Measurements from ENCODE around the gene TBC1D8. TPM values are rescaled to one million over a fixed set of nuclear protein-coding genes. Genes with fewer than 3 reads are reported as not detected.

TBC1D8 gene
- total and polyA plus RNA-seq, 2 of the 13 experiments (the other 11 are each of a cell fraction or from before 2014, with no cell fraction given): 45.1 to 95.4 TPM

DNA sequence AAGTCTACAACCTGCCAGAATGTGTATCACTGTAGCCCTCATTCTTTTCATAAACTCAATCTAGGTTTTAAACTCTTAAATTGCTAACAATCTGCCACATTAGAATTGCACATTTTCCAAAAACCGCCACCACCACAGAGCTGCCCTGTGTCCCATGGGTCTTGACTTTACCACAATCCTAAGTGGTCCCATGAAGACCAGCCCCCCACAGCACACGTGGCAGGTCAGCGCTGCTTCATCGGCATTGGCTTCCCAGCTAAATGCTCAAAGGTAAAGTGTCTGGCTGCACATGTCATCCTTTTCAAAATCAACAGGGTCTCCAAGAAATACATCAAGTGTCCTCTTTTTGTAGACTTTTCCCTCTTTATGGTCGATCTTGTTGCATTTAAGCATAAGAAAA, 2.4 kb downstream of the TBC1D8 start (continued):
- TF ChIP-seq KDM6A (CRISPR knock-in tag; IDR thresholded peaks at IDR 0.05; ENCODE audit: low read depth) (no peak), HMG20B (CRISPR knock-in tag; conservative IDR thresholded peaks at IDR 0.05) (no peak), CEBPB (IDR thresholded peaks at IDR 0.05; ENCODE audit: borderline replicate concordance, low read depth, low read length) (no peak), ZBTB7A (CRISPR knock-in tag; IDR thresholded peaks at IDR 0.05) (no peak), NFIC (IDR thresholded peaks at IDR 0.05; ENCODE audit: low read length) (no peak), ATF7 (IDR thresholded peaks at IDR 0.05) (no peak), ATF7 (CRISPR knock-in tag; IDR thresholded peaks at IDR 0.05) (no peak), ZNF12 (CRISPR knock-in tag; IDR thresholded peaks at IDR 0.05) (no peak), ZNF101 (CRISPR knock-in tag; IDR thresholded peaks at IDR 0.05; ENCODE audit: borderline replicate concordance, low read depth) (no peak), ZNF446 (CRISPR knock-in tag; IDR thresholded peaks at IDR 0.05) (no peak), SIN3A (IDR thresholded peaks at IDR 0.05; ENCODE audit: borderline replicate concordance, low read depth, low read length) (peak; percentile 53; the same call in 1 of the 2 replicates), CREM (IDR thresholded peaks at IDR 0.05) (peak; percentile 0; the same call in 1 of the 2 replicates), CREM (CRISPR knock-in tag; IDR thresholded peaks at IDR 0.05) (no peak), REXO4 (CRISPR knock-in tag; IDR thresholded peaks at IDR 0.05; ENCODE audit: borderline replicate concordance) (no peak), NFRKB (IDR thresholded peaks at IDR 0.05) (no peak), TGIF2 (CRISPR knock-in tag; IDR thresholded peaks at IDR 0.05) (no peak), TP53 (CRISPR knock-in tag; conservative IDR thresholded peaks at IDR 0.05) (no peak), RBM39 (IDR thresholded peaks at IDR 0.05; ENCODE audit: low read depth, low read length, poor library complexity, severe bottlenecking) (no peak), ZNF567 (CRISPR knock-in tag; IDR thresholded peaks at IDR 0.05; ENCODE audit: borderline replicate concordance) (no peak)
- TF ChIP-seq, protein P1, sequence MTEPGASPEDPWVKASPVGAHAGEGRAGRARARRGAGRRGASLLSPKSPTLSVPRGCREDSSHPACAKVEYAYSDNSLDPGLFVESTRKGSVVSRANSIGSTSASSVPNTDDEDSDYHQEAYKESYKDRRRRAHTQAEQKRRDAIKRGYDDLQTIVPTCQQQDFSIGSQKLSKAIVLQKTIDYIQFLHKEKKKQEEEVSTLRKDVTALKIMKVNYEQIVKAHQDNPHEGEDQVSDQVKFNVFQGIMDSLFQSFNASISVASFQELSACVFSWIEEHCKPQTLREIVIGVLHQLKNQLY (CRISPR knock-in tag; IDR thresholded peaks at IDR 0.05): no peak
- TF ChIP-seq, protein P2, sequence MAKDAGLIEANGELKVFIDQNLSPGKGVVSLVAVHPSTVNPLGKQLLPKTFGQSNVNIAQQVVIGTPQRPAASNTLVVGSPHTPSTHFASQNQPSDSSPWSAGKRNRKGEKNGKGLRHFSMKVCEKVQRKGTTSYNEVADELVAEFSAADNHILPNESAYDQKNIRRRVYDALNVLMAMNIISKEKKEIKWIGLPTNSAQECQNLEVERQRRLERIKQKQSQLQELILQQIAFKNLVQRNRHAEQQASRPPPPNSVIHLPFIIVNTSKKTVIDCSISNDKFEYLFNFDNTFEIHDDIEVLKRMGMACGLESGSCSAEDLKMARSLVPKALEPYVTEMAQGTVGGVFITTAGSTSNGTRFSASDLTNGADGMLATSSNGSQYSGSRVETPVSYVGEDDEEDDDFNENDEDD (CRISPR knock-in tag; IDR thresholded peaks at IDR 0.05; ENCODE audit: borderline replicate concordance): no peak
- TF ChIP-seq, protein P3, sequence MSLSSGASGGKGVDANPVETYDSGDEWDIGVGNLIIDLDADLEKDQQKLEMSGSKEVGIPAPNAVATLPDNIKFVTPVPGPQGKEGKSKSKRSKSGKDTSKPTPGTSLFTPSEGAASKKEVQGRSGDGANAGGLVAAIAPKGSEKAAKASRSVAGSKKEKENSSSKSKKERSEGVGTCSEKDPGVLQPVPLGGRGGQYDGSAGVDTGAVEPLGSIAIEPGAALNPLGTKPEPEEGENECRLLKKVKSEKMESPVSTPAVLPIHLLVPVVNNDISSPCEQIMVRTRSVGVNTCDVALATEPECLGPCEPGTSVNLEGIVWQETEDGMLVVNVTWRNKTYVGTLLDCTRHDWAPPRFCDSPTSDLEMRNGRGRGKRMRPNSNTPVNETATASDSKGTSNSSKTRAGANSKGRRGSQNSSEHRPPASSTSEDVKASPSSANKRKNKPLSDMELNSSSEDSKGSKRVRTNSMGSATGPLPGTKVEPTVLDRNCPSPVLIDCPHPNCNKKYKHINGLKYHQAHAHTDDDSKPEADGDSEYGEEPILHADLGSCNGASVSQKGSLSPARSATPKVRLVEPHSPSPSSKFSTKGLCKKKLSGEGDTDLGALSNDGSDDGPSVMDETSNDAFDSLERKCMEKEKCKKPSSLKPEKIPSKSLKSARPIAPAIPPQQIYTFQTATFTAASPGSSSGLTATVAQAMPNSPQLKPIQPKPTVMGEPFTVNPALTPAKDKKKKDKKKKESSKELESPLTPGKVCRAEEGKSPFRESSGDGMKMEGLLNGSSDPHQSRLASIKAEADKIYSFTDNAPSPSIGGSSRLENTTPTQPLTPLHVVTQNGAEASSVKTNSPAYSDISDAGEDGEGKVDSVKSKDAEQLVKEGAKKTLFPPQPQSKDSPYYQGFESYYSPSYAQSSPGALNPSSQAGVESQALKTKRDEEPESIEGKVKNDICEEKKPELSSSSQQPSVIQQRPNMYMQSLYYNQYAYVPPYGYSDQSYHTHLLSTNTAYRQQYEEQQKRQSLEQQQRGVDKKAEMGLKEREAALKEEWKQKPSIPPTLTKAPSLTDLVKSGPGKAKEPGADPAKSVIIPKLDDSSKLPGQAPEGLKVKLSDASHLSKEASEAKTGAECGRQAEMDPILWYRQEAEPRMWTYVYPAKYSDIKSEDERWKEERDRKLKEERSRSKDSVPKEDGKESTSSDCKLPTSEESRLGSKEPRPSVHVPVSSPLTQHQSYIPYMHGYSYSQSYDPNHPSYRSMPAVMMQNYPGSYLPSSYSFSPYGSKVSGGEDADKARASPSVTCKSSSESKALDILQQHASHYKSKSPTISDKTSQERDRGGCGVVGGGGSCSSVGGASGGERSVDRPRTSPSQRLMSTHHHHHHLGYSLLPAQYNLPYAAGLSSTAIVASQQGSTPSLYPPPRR (CRISPR knock-in tag; IDR thresholded peaks at IDR 0.05; ENCODE audit: borderline replicate concordance): 0 out of 2 replicates have a peak, but pooled peaks have one; percentile 18
- TF ChIP-seq, protein P4, sequence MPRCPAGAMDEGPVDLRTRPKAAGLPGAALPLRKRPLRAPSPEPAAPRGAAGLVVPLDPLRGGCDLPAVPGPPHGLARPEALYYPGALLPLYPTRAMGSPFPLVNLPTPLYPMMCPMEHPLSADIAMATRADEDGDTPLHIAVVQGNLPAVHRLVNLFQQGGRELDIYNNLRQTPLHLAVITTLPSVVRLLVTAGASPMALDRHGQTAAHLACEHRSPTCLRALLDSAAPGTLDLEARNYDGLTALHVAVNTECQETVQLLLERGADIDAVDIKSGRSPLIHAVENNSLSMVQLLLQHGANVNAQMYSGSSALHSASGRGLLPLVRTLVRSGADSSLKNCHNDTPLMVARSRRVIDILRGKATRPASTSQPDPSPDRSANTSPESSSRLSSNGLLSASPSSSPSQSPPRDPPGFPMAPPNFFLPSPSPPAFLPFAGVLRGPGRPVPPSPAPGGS (CRISPR knock-in tag; IDR thresholded peaks at IDR 0.05): no peak
- TF ChIP-seq, protein P5, sequence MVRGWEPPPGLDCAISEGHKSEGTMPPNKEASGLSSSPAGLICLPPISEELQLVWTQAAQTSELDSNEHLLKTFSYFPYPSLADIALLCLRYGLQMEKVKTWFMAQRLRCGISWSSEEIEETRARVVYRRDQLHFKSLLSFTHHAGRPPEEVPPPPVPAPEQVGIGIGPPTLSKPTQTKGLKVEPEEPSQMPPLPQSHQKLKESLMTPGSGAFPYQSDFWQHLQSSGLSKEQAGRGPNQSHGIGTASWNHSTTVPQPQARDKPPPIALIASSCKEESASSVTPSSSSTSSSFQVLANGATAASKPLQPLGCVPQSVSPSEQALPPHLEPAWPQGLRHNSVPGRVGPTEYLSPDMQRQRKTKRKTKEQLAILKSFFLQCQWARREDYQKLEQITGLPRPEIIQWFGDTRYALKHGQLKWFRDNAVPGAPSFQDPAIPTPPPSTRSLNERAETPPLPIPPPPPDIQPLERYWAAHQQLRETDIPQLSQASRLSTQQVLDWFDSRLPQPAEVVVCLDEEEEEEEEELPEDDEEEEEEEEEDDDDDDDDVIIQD (CRISPR knock-in tag; IDR thresholded peaks at IDR 0.05; ENCODE audit: low read depth): no peak

Data from HepG2 (cell line).